Tibial nerve (tissue), 4 donors: ENCODE measurements around the gene PLCG2.

Experiments used
- EP300 ChIP-seq, 2 donors: sonication (generic); formaldehyde crosslinking; IDR thresholded peaks; one replicate each; pipeline ENCODE4 v1.6.1; 2017; ENCODE audit warnings: antibody characterized with exemption in 2 of 2, mild to moderate bottlenecking in 1 of 2
- TF ChIP-seq, protein P1 (sequence below), 5 experiments: fragments of 200-600 bp in 3 of 5; fragments of 450-650 bp in 2 of 5; sonication (generic) in 3 of 5; IDR thresholded peaks; one replicate each; pipeline ENCODE4 v1.5.1; 2016 to 2019; ENCODE audit warnings: antibody characterized with exemption in 5 of 5, mild to moderate bottlenecking in 3 of 5, moderate library complexity in 2 of 5

- TF ChIP-seq, protein P1, sequence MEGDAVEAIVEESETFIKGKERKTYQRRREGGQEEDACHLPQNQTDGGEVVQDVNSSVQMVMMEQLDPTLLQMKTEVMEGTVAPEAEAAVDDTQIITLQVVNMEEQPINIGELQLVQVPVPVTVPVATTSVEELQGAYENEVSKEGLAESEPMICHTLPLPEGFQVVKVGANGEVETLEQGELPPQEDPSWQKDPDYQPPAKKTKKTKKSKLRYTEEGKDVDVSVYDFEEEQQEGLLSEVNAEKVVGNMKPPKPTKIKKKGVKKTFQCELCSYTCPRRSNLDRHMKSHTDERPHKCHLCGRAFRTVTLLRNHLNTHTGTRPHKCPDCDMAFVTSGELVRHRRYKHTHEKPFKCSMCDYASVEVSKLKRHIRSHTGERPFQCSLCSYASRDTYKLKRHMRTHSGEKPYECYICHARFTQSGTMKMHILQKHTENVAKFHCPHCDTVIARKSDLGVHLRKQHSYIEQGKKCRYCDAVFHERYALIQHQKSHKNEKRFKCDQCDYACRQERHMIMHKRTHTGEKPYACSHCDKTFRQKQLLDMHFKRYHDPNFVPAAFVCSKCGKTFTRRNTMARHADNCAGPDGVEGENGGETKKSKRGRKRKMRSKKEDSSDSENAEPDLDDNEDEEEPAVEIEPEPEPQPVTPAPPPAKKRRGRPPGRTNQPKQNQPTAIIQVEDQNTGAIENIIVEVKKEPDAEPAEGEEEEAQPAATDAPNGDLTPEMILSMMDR (IDR thresholded peaks at IDR 0.05): no peak
- TF ChIP-seq EP300 (IDR thresholded peaks at IDR 0.05): no peak
These were observed 139.8 kb downstream of the PLCG2 start for GRCh38 chr16:81918927-81919326.
